Peyer's patch (tissue), 4 donors: ENCODE data around the gene FAM120A.

Source experiments
- POLR2A ChIP-seq, 2 donors: fragments of 450-650 bp; IDR thresholded peaks; one replicate each; pipeline ENCODE4 v1.5.1; 2017; ENCODE audit warnings: antibody characterized with exemption in 2 of 2, mild to moderate bottlenecking in 2 of 2, moderate library complexity in 2 of 2
- TF ChIP-seq, protein P1 (sequence below), 6 experiments: fragments of 450-650 bp in 4 of 6; fragments of 200-600 bp in 2 of 6; sonication (generic) in 1 of 6; IDR thresholded peaks; one replicate each; pipeline ENCODE4 v1.5.1; 2017 to 2019; ENCODE audit warnings: antibody characterized with exemption in 6 of 6, mild to moderate bottlenecking in 3 of 6, moderate library complexity in 1 of 6

GRCh38 chr9:93476924-93477323, 25.4 kb downstream of the FAM120A start:
- TF ChIP-seq, protein P1, sequence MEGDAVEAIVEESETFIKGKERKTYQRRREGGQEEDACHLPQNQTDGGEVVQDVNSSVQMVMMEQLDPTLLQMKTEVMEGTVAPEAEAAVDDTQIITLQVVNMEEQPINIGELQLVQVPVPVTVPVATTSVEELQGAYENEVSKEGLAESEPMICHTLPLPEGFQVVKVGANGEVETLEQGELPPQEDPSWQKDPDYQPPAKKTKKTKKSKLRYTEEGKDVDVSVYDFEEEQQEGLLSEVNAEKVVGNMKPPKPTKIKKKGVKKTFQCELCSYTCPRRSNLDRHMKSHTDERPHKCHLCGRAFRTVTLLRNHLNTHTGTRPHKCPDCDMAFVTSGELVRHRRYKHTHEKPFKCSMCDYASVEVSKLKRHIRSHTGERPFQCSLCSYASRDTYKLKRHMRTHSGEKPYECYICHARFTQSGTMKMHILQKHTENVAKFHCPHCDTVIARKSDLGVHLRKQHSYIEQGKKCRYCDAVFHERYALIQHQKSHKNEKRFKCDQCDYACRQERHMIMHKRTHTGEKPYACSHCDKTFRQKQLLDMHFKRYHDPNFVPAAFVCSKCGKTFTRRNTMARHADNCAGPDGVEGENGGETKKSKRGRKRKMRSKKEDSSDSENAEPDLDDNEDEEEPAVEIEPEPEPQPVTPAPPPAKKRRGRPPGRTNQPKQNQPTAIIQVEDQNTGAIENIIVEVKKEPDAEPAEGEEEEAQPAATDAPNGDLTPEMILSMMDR (IDR thresholded peaks at IDR 0.05): no peak
- no peak for TF ChIP-seq POLR2A (IDR thresholded peaks at IDR 0.05)
